Smooth muscle cell (in vitro differentiated cells): ENCODE measurements around the gene XXYLT1. TPM values are rescaled to one million over a fixed set of nuclear protein-coding genes. Genes with fewer than 3 reads are reported as not detected.

Source experiments
- DNase-seq: peaks from one replicate; lab custom pipeline; 2025; ENCODE audit not compliant: unreplicated experiment; lab: John Stamatoyannopoulos, UW
- H2AFZ ChIP-seq: fragments of 200-600 bp; sonication (generic); 2 replicates; pipeline ENCODE4 v1.6.0; 2016; ENCODE audit warnings: antibody characterized with exemption, low read depth, mild to moderate bottlenecking
- H3F3A ChIP-seq: fragments of 200-600 bp; sonication (generic); 2 replicates; pipeline ENCODE4 v1.6.0; 2017; ENCODE audit warnings: antibody characterized with exemption, low read depth
- H3K27ac ChIP-seq: fragments of 200-600 bp; sonication (generic); 2 replicates; pipeline ENCODE4 v1.5.1; 2016; ENCODE audit warnings: low read depth, mild to moderate bottlenecking
- H3K27me3 ChIP-seq: fragments of 200-600 bp; sonication (generic); 2 replicates; pipeline ENCODE4 v1.6.1; 2016; ENCODE audit warnings: low read depth, mild to moderate bottlenecking
- H3K36me3 ChIP-seq: fragments of 200-600 bp; sonication (generic); 2 replicates; pipeline ENCODE4 v1.5.1; 2016; ENCODE audit warnings: low read depth
- H3K4me1 ChIP-seq: fragments of 200-600 bp; sonication (generic); 2 replicates; pipeline ENCODE4 v1.5.1; 2016; ENCODE audit warnings: low read depth
- H3K4me2 ChIP-seq: fragments of 200-600 bp; sonication (generic); 2 replicates; pipeline ENCODE4 v1.6.0; 2016; ENCODE audit warnings: mild to moderate bottlenecking
- H3K4me3 ChIP-seq: fragments of 200-600 bp; sonication (generic); 2 replicates; pipeline ENCODE4 v1.5.1; 2016; ENCODE audit warnings: mild to moderate bottlenecking
- H3K79me2 ChIP-seq: fragments of 200-600 bp; sonication (generic); 2 replicates; pipeline ENCODE4 v1.6.0; 2016; ENCODE audit warnings: low read depth, mild to moderate bottlenecking
- H3K9ac ChIP-seq: fragments of 200-600 bp; sonication (generic); 2 replicates; pipeline ENCODE4 v1.6.0; 2016; ENCODE audit warnings: low read depth
- H3K9me3 ChIP-seq: fragments of 200-600 bp; sonication (generic); replicated peaks from 2 replicates; pipeline ENCODE4 v1.5.1; 2016; ENCODE audit warnings: low read depth
- H4K20me1 ChIP-seq: fragments of 200-600 bp; sonication (generic); 2 replicates; pipeline ENCODE4 v1.6.0; 2016; ENCODE audit warnings: low read depth
- WGBS: methylation state at CpG from one replicate; pipeline ENCODE4 v1.1.7; 2016; ENCODE audit warnings: low lambda C conversion rate; 5-methylcytosine and 5-hydroxymethylcytosine counted together
- polyA plus RNA-seq: library from polyadenylated mRNA; unstranded; fragments of >200 nt; fragmentation: Nextera tagmentation; extraction: Ambion mirVana; gene quantifications from 2 replicates; pipeline ENCODE4 v1.2.1, GENCODE V29; 2016
- total RNA-seq: library from RNA; depleted of rRNA; stranded (reverse); fragments of >200 nt; gene quantifications from 2 replicates; pipeline ENCODE4 v1.2.3, GENCODE V29; 2014
- TF ChIP-seq, protein P1 (sequence below): fragments of 200-600 bp; sonication (generic); IDR thresholded peaks from 2 replicates; pipeline ENCODE4 v1.5.1; 2017; ENCODE audit warnings: borderline replicate concordance, mild to moderate bottlenecking, antibody characterized with exemption; ENCODE audit not compliant: insufficient read depth, poor library complexity, severe bottlenecking

Gene XXYLT1
- total and polyA plus RNA-seq, 2 experiments from 2014 or later = 22.2 to 35.4 TPM

DNA sequence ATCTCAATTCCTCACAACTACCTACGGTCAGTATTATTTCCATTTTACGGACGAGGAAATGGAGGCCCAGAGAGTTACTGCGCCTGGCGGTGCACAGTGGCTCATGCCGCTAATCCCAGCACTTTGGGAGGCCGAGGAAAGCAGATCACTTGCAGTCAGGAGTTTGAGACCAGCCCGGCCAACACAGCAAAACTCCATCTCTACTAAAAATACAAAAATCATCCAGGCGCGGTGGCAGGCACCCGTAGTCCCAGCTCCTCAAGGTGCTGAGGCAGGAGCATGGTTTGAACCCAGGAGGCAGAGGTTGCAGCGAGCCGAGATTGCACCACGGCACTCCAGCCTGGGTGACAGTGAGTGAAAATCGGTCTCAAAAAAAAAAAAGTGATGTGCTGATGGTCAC, 187.3 kb downstream of the XXYLT1 start:
- no peak for DNase-seq

DNA sequence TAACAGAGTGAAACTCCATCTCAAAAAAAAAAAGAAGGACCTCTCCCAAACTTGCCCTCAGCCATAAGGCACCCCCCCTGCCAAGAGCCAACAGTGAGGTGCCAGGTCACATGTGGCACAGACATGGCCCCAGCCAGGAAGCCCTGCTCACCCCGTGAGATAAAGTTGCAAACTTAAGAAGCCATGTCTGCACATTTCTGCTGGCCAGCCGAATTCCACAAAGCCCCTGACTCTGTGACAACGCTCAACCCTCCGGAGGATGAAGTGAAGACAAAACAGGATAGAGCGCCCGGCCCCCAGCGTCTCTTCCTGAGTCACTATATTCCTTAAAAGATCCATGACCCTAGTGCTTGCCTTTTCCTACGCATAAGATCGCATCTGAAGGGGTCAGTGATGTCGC, 188.1 kb downstream of the XXYLT1 start:
- no peaks in the 10 kb centered on the region for H3F3A ChIP-seq
- no peak overlapping the region for H3K4me2 ChIP-seq
- H4K20me1 ChIP-seq = peaks cover 12% of the 10 kb centered on the region
- no peaks in the 10 kb centered on the region for H3K27me3 ChIP-seq
- H3K4me1 ChIP-seq = peaks cover 16% of the 10 kb centered on the region
- no peaks in the 10 kb centered on the region for H3K9me3 ChIP-seq
- WGBS = 50% methylated on average over 10 of the region's 10 CpGs
- H3K27ac ChIP-seq = no peak overlapping the region
- H3K4me3 ChIP-seq = no peak overlapping the region
- H3K36me3 ChIP-seq = no peaks in the 10 kb centered on the region
- TF ChIP-seq, protein P1, sequence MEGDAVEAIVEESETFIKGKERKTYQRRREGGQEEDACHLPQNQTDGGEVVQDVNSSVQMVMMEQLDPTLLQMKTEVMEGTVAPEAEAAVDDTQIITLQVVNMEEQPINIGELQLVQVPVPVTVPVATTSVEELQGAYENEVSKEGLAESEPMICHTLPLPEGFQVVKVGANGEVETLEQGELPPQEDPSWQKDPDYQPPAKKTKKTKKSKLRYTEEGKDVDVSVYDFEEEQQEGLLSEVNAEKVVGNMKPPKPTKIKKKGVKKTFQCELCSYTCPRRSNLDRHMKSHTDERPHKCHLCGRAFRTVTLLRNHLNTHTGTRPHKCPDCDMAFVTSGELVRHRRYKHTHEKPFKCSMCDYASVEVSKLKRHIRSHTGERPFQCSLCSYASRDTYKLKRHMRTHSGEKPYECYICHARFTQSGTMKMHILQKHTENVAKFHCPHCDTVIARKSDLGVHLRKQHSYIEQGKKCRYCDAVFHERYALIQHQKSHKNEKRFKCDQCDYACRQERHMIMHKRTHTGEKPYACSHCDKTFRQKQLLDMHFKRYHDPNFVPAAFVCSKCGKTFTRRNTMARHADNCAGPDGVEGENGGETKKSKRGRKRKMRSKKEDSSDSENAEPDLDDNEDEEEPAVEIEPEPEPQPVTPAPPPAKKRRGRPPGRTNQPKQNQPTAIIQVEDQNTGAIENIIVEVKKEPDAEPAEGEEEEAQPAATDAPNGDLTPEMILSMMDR = no peak
- H3K79me2 ChIP-seq = no peaks in the 10 kb centered on the region
- DNase-seq = no peak
- H2AFZ ChIP-seq = no peak overlapping the region
- H3K9ac ChIP-seq = no peak overlapping the region

More for the DNA sequence above, 187.3 kb downstream of the XXYLT1 start:
- no peaks in the 10 kb centered on the region for H3K27me3 ChIP-seq
- no peak overlapping the region for H3K27ac ChIP-seq
- peaks cover 12% of the 10 kb centered on the region for H4K20me1 ChIP-seq
- peaks cover 16% of the 10 kb centered on the region for H3K4me1 ChIP-seq
- H3K4me3 ChIP-seq = no peak overlapping the region
- TF ChIP-seq, protein P1 = no peak
- H3K36me3 ChIP-seq = no peaks in the 10 kb centered on the region
- H3K9ac ChIP-seq = no peak overlapping the region
- H3K79me2 ChIP-seq = no peaks in the 10 kb centered on the region
- 90% methylated on average over 15 of the region's 15 CpGs for WGBS
- H3K4me2 ChIP-seq = peak overlapping the region; percentile 30
- H3F3A ChIP-seq = no peaks in the 10 kb centered on the region
- H2AFZ ChIP-seq = no peak overlapping the region
- H3K9me3 ChIP-seq = no peaks in the 10 kb centered on the region

DNA sequence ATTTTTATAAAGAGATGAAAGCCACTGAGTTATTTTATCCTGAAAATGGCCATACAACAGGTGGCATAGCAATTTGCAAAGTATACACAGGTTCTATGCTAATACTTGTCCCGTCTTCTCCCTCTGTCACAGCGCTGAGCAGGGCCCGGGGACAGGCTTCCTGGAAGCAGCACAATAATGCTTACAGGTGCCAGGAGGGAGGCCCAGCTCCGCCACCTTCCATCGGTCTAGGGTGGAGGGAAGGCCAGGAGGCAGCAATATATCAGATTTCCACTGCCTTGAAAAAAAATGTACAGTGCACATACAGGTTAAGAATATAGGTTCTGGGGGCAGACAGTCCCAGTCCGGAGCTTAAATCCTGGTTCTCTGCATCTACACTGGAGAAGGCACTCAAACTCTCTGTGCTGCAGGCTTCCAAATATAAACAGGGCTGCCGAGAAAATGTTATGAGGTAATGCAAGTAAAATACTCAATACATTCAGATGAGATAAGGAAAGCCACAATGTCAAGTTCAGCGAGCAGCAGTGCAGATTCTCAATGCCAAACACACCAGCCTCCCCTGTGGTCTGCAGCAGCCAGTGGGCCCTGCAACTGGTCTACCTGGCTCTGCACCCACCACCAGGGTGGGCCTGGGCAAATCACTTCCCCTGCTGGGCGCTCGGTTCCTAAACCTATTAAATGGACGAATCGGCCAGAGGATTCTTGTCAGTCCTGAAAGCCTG, 189.6 kb downstream of the XXYLT1 start:
- no peak for DNase-seq
- H3K4me3 ChIP-seq = no peak overlapping the region
- H3K36me3 ChIP-seq = no peaks in the 10 kb centered on the region
- H3F3A ChIP-seq = no peaks in the 10 kb centered on the region
- H3K27ac ChIP-seq = no peak overlapping the region
- H3K4me2 ChIP-seq = peak overlapping the region; percentile 63
- no peaks in the 10 kb centered on the region for H3K9me3 ChIP-seq
- TF ChIP-seq, protein P1 = no peak
- no peaks in the 10 kb centered on the region for H3K27me3 ChIP-seq
- no peak overlapping the region for H3K9ac ChIP-seq
- whole genome bisulfite sequencing = 70% methylated on average over 12 of the region's 12 CpGs
- no peaks in the 10 kb centered on the region for H3K79me2 ChIP-seq
- peaks cover 9% of the 10 kb centered on the region for H3K4me1 ChIP-seq
- H2AFZ ChIP-seq = no peak overlapping the region
- peaks cover 12% of the 10 kb centered on the region for H4K20me1 ChIP-seq

DNA sequence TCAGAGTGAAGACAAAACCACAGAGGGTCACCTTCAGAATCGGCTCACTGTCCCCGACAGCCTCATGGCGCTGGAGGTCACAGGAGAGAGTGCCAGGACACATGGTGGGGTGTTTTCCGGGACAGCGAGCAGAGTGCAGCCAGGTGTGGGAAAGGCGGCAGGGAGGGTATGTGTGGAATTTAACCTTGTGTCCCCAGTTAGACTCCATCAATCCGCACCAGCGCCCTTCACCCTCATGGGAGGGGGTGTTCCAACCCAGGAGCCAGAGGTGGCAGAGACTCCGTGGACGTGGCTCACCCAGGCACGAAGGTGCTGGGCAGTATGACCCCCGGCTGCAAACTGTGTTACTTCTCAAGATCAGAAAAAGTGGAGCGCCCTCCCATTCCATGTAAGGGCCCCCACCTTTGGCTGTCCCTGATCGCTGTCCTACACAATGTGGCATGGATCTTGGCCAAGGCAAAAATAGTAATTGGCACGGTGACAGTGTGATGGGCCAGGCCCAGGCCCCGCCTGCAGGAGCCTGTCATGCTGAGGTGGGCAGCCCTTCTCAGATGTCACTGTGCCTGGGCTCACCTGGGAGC, 190.3 kb downstream of the XXYLT1 start:
- Histone ChIP-seq H3K4me1 (peaks cover 9% of the 10 kb centered on the region), H3K36me3 (no peaks in the 10 kb centered on the region), H3K27ac (no peak overlapping the region), H4K20me1 (peaks cover 12% of the 10 kb centered on the region), H3K27me3 (no peaks in the 10 kb centered on the region), H3K4me2 (no peak overlapping the region), H3K4me3 (no peak overlapping the region), H3F3A (no peaks in the 10 kb centered on the region), H3K79me2 (no peaks in the 10 kb centered on the region), H3K9ac (no peak overlapping the region), H3K9me3 (no peaks in the 10 kb centered on the region), H2AFZ (no peak overlapping the region)
- no peak for DNase-seq
- TF ChIP-seq, protein P1 = no peak
- WGBS = 95% methylated on average over 16 of the region's 16 CpGs
